Hindlimb muscle (tissue), 1 donor: ENCODE results near the gene ALG11. TPM values are rescaled to one million over a fixed set of nuclear protein-coding genes. Genes with fewer than 3 reads are reported as not detected.
"Not testable (repeated sequence)": the region's sequence is repeated elsewhere in the genome, so short reads cannot be mapped to it uniquely, and the experiment has no call there.

ENCODE experiments used
- DNase-seq: peaks from one replicate; pipeline ENCODE4 v3.0.0-alpha.2; 2013
- polyA plus RNA-seq: library from polyadenylated mRNA; unstranded; fragments of 120-200 nt; gene quantifications from one replicate; pipeline ENCODE4 v1.2.1, GENCODE V29; 2013; ENCODE audit not compliant: insufficient read length

The ALG11 gene
- polyA plus RNA-seq, 1 donor = 17.5 TPM

GRCh38 chr13:52029569-52029968 is 17.4 kb downstream of the ALG11 start:
- no peak for DNase-seq

- not testable (repeated sequence) for DNase-seq
Measured at GRCh38 chr13:52030401-52030800, 18.2 kb downstream of the ALG11 start.

- DNase-seq = no peak
Measured at GRCh38 chr13:52033039-52033438, 20.8 kb downstream of the ALG11 start.

DNA sequence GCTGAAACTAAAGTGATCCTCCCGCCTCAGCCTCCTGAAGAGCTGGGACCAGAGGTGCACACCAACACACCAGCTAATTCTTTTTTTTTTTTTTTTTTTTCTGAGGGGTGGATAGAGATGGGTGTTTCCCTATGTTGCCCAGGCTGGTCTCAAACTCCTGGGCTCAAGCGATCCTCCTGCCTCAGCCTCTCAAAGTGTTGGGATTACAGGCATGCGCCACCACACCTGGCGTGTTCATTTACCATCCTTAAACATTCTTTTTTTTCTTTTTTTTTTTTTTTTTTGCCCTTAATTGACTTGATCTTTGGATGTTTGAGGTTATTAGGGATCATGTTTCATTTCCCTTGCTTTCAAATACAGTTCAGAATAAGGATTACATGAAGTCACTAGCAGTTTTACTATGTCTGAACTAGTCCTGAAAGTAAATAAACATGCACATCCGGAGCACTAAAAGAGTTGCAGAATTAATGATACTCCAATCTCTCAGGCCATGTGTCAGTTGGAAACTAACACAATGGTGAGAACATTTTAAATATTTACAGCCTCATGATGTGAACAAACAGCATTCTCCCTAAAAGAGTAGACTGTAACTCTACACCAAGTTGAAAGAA is 22.5 kb downstream of the ALG11 start:
- DNase-seq = no peak

GRCh38 chr13:52036037-52036436 is 23.8 kb downstream of the ALG11 start:
- no peak for DNase-seq

GRCh38 chr13:52043675-52044074 is 31.5 kb downstream of the ALG11 start:
- no peak for DNase-seq

DNA sequence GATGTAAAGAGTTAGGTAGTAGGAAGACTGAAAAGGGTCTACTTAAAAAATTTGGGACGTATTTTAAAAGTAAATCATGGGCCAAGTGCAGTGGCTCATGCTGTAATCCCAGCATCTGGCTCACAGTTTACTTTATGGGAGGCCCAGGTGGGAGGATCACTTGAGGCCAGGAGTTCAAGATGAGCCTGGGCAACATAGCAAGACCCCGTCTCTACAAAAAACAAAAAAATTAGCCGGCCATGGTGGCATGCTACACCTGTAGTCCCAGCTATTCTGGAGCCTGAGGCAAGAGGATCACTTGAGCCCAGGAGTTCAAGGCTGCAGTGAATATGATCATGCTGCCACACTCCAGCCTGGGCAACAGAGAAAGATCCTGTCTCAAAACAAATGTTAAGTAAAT is 35.3 kb downstream of the ALG11 start:
- no peak for DNase-seq

- no peak for DNase-seq
Measured at GRCh38 chr13:52048516-52048915, 36.3 kb downstream of the ALG11 start.

DNA sequence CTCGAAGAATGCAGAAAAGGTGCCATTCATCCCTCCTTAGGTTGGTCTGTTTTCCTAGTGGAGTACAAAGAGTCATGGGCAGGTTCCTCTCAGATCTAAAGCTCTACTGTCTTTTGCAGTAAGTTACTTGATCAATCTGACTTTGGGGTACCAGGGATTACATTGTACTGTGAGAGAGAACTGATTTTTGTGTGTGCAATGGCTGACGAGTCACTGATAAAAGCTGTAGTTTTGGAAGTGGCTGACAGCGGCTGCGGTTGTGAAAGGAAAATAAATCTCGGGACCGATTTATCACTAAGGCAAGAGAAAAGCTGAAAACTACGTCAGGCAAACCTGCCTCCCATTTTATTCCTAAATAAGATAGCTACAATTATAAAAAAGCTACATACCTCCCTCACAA is 39.2 kb downstream of the ALG11 start:
- no peak for DNase-seq

- DNase-seq = no peak
Measured at GRCh38 chr13:52053460-52053859, 41.3 kb downstream of the ALG11 start.

DNA sequence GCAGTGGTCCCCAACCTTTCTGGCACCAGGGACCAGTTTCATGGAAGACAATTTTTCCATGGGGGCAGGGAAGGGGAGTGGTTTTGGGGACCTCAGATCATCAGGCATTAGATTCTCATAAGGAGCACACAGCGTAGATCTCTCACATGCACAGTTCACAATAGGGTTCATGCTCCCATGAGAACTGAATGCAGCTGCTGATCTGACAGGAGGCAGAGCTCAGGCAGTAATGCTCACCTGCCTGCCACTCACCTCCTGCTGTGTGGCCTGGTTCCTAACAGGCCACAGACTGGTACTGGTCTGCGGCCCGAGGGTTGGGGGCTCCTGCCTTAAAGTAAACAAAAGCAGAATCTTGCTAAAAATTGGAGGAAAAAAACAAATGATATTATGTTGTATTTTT is 48.9 kb downstream of the ALG11 start:
- DNase-seq = not testable (repeated sequence)

- peak; percentile 14 for DNase-seq
Measured at GRCh38 chr13:52061587-52061986, 49.4 kb downstream of the ALG11 start.

GRCh38 chr13:52067237-52067636 is 55.0 kb downstream of the ALG11 start:
- no peak for DNase-seq

- DNase-seq = no peak
Measured at GRCh38 chr13:52070929-52071523, 58.8 kb downstream of the ALG11 start.

Other genes with a start within 250 kb of the ALG11 start
- 14.9 TPM for gene DHRS12, start 208.2 kb upstream of the ALG11 start, polyA plus RNA-seq
- 0.41 TPM for gene TMEM272, start 167.2 kb upstream of the ALG11 start, polyA plus RNA-seq
- gene CCDC70, start 150.4 kb upstream of the ALG11 start, polyA plus RNA-seq = not detected
- 7.3 TPM for gene ATP7B, start 948 bp upstream of the ALG11 start, polyA plus RNA-seq
- gene UTP14C, start 12.3 kb downstream of the ALG11 start, polyA plus RNA-seq = 19.9 TPM
- 0.65 TPM for gene NEK5, start 116.7 kb downstream of the ALG11 start, polyA plus RNA-seq
- gene NEK3, start 147.2 kb downstream of the ALG11 start, polyA plus RNA-seq = 20.0 TPM